ENCODE measurements around the gene HARS2.

- TF ChIP-seq CTCF (IDR thresholded peaks at IDR 0.05) (no peak), POLR2A (IDR thresholded peaks at IDR 0.05) (peak; percentile 38 to 73 (median 72))
These were observed 19.8 kb downstream of the HARS2 start for GRCh38 chr5:140710899-140711552.

Data from body of pancreas (tissue), 4 donors.